ENCODE measurements around the gene ACTN1.

Gene ACTN1

GRCh38 chr14:69012256-69012953, 33.3 kb upstream of the ACTN1 start:
- no peak for TF ChIP-seq CTCF (IDR thresholded peaks at IDR 0.05; ENCODE audit: insufficient read depth, missing control alignments)
- DNase-seq (ENCODE audit: insufficient read length, low spot score) (no peak), FAIRE-seq (no peak)

DNA sequence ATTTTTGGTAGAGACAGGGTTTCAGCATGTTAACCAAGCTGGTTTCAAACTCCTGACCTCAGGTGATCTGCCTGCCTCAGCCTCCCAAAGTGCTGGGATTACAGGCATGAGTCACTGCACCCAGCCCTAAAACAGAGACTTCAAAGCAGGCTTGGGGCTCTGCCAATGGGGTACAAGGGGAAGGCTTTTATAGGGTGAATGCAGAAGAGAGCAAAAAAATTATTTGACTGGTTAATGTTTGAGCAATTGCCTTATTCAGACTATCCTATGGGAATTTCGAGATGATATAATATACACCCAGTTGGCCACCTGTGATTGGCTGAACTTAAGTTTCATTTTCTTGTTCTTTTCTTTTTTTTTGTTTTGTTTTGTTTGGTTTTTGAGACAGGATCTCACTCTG, 31.5 kb upstream of the ACTN1 start:
- DNase-seq (ENCODE audit: insufficient read length, low spot score) (no peak), FAIRE-seq (no peak)
- no peak for TF ChIP-seq CTCF (IDR thresholded peaks at IDR 0.05; ENCODE audit: insufficient read depth, missing control alignments)

DNA sequence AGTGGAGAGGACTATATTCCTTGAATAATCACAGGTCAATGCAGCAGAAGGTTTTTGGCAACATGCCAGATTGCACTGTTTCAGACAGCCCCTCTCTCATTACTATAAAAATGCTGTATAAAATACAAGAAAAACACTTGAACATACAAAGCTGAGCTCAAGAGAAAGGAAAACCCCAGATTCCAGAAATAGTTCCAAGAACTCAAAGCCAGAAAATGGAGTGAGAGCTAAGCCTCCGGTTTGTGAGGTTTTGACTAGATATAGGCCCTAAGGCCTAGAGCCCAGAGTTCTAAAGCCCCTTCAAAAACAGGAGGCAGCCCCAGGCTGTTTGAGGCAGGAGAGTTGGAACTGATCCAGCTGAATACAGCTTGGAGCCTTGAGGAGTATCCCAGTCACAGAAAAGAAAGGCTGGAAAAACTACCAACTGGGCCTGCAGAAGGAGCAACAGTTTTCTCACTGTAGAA, 29.4 kb upstream of the ACTN1 start:
- no peak for TF ChIP-seq CTCF (IDR thresholded peaks at IDR 0.05; ENCODE audit: insufficient read depth, missing control alignments)
- FAIRE-seq: no peak
- no peak for DNase-seq (ENCODE audit: insufficient read length, low spot score)

DNA sequence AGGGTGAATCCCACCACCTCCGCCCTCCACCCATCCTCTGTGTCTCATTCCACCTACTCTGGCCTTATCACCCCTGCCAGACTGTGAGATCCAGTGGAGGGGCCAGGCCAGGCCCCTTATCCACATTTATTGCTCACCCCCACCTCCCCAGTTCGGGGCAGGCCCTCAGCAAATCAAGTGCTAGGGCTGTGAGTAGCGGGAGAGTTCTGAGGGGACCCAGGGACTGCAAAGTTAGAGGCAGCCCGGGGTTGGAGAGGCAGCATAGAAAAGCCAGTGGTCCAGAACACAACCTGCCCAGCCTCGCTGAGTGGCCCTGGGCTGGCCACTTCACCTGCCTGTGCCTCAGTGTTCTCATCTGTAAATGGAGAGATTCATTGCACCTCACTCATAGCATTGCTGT, 27.2 kb upstream of the ACTN1 start:
- DNase-seq (ENCODE audit: insufficient read length, low spot score) (no peak), FAIRE-seq (no peak)
- TF ChIP-seq CTCF (IDR thresholded peaks at IDR 0.05; ENCODE audit: insufficient read depth, missing control alignments): no peak

- DNase-seq (ENCODE audit: insufficient read length, low spot score) (no peak), FAIRE-seq (no peak)
- TF ChIP-seq CTCF (IDR thresholded peaks at IDR 0.05; ENCODE audit: insufficient read depth, missing control alignments): no peak
Measured at GRCh38 chr14:69005432-69006148, 26.5 kb upstream of the ACTN1 start.

DNA sequence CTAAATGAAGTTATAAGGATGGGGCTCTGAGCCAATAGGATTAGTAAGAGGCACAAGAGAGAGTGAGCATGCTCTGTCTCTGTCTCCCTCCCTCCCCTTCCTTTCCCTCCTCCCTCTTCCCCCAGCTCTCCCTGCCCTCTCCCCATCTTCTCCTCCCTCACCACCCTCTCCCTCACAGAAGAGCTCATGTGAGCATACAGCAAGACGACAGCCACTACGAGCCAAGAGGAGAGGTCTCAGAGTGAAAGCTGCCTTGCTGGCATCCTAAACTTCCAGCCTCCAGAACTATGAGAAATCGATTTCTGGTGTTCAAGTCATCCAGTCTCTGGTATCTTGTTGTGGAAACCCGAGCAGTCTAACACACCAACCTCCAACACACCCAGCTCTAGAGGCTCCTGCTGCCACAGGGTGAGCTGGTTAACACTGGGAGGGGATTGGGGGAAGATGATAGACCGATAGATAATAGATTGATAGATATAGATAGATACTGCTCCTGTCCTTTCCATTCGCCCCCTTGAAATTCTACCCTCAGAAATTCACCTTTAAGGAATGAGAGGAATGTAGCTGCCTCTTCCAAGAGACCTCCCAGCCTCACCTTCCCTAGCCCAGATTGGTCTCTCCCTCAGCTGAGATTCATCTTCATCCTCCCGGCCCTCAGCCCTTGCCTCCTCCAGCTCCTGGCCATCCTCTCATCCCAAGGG, 25.8 kb upstream of the ACTN1 start:
- FAIRE-seq (no peak), DNase-seq (ENCODE audit: insufficient read length, low spot score) (no peak)
- TF ChIP-seq CTCF (IDR thresholded peaks at IDR 0.05; ENCODE audit: insufficient read depth, missing control alignments): no peak

Measured in D721Med (cell line).